CD4-positive, CD25-positive, alpha-beta regulatory T cell (primary cell): ENCODE data around the gene GPRIN1. TPM values are rescaled to one million over a fixed set of nuclear protein-coding genes. Genes with fewer than 3 reads are reported as not detected.

Source experiments
- ATAC-seq, 2 donors: fragments of 150-1000 bp; cut with Tn5 transposase; one replicate each; pipeline ENCODE4 v1.10.0; 2021; ENCODE audit warnings: low read depth in 2 of 2, moderate number of reproducible peaks in 2 of 2, moderate library complexity in 1 of 2
- DNase-seq, 3 donors: peaks; one replicate each; pipeline versions ENCODE4 v3.0.0 to v3.0.0-alpha.2; 2012 to 2022; ENCODE audit warnings: mixed read lengths in 1 of 3
- H3K27ac ChIP-seq: one replicate; pipeline ENCODE4 v1.7.0; 2013; ENCODE audit warnings: mild to moderate bottlenecking, low read length; ENCODE audit not compliant: insufficient read depth, poor library complexity, severe bottlenecking
- H3K27me3 ChIP-seq: one replicate; pipeline ENCODE4 v1.7.0; 2013; ENCODE audit warnings: low read length; ENCODE audit not compliant: control insufficient read depth, insufficient read depth
- H3K36me3 ChIP-seq: one replicate; pipeline ENCODE4 v1.7.0; 2013; ENCODE audit warnings: mild to moderate bottlenecking, low read length, moderate library complexity; ENCODE audit not compliant: control insufficient read depth, insufficient read depth
- H3K4me1 ChIP-seq: 2 replicates; pipeline ENCODE4 v1.7.0; 2013; ENCODE audit warnings: mild to moderate bottlenecking, low read length; ENCODE audit not compliant: insufficient read depth, control insufficient read depth, poor library complexity, severe bottlenecking
- H3K4me3 ChIP-seq: one replicate; pipeline ENCODE4 v1.7.0; 2013; ENCODE audit warnings: low read depth, mild to moderate bottlenecking, low read length, moderate library complexity
- H3K9me3 ChIP-seq, 2 experiments: 1 replicate in 1 of 2; 2 replicates in 1 of 2; pipeline ENCODE4 v1.7.0; 2013; ENCODE audit warnings: low read length in 2 of 2, mild to moderate bottlenecking in 1 of 2, moderate library complexity in 1 of 2; ENCODE audit not compliant: control insufficient read depth in 2 of 2
- H3K27ac Mint-ChIP-seq, 3 donors: one replicate each; pipeline ENCODE4 v1.8.0; 2020 to 2022; ENCODE audit warnings: mild to moderate bottlenecking in 3 of 3, mixed read lengths in 3 of 3, moderate library complexity in 2 of 3
- H3K27me3 Mint-ChIP-seq: one replicate; pipeline ENCODE4 v1.8.0; 2022; ENCODE audit warnings: mild to moderate bottlenecking, mixed read lengths
- H3K36me3 Mint-ChIP-seq: one replicate; pipeline ENCODE4 v1.8.0; 2020; ENCODE audit warnings: mixed read lengths
- H3K4me1 Mint-ChIP-seq, 4 donors: one replicate each; pipeline ENCODE4 v1.8.0; 2020 to 2022; ENCODE audit warnings: mixed read lengths in 4 of 4, mild to moderate bottlenecking in 1 of 4
- H3K4me3 Mint-ChIP-seq, 4 donors: one replicate each; pipeline ENCODE4 v1.8.0; 2020 to 2022; ENCODE audit warnings: mild to moderate bottlenecking in 4 of 4, mixed read lengths in 4 of 4, moderate library complexity in 3 of 4
- H3K9me3 Mint-ChIP-seq, 7 donors: one replicate each; pipeline ENCODE4 v1.8.0; 2020 to 2022; ENCODE audit warnings: mixed read lengths in 7 of 7, mild to moderate bottlenecking in 3 of 7, moderate library complexity in 2 of 7
- polyA plus RNA-seq, 4 donors: library from polyadenylated mRNA; unstranded; fragments of 300-500 nt; fragmentation: Illumina TruSeq; gene quantifications; one replicate each; pipeline ENCODE4 v1.2.3, GENCODE V29; 2021
- total RNA-seq: library from RNA; stranded (reverse); gene quantifications from one replicate; pipeline ENCODE4 v1.2.3, GENCODE V29; 2022

The GPRIN1 gene
- total and polyA plus RNA-seq, 5 donors from 2014 or later, result 0.24 to 1.9 (median 0.71) TPM

- no peaks in the 10 kb centered on the region for H3K36me3 Mint-ChIP-seq
- H3K27me3 Mint-ChIP-seq, result peaks cover 15% of the 10 kb centered on the region
- no peaks in the 10 kb centered on the region for H3K36me3 ChIP-seq
- no peak for ATAC-seq
- H3K9me3 Mint-ChIP-seq, result peaks cover 0 to 2% (median 0%) of the 10 kb centered on the region in 7 donors
- H3K9me3 ChIP-seq, result no peaks in the 10 kb centered on the region
- H3K27ac Mint-ChIP-seq, result no peak overlapping the region
- no peak for DNase-seq
- H3K4me1 Mint-ChIP-seq, result peaks cover 4 to 28% (median 11%) of the 10 kb centered on the region in 4 donors
- no peak overlapping the region for H3K4me3 Mint-ChIP-seq
- no peaks in the 10 kb centered on the region for H3K27me3 ChIP-seq
- peaks cover 5% of the 10 kb centered on the region for H3K4me1 ChIP-seq
- no peak overlapping the region for H3K27ac ChIP-seq
- H3K4me3 ChIP-seq, result no peak overlapping the region
Observed at GRCh38 chr5:176564002-176564401, 46.0 kb downstream of the GPRIN1 start.

- Mint-ChIP-seq H3K4me3 (no peak overlapping the region), H3K36me3 (no peaks in the 10 kb centered on the region), H3K27ac (peak overlapping the region in 1 of 3 donors; percentile 86), H3K9me3 (no peaks in the 10 kb centered on the region), H3K4me1 (peaks cover 4 to 37% (median 13%) of the 10 kb centered on the region in 4 donors), H3K27me3 (peaks cover 15% of the 10 kb centered on the region)
- no peaks in the 10 kb centered on the region for H3K27me3 ChIP-seq
- no peaks in the 10 kb centered on the region for H3K9me3 ChIP-seq
- no peak overlapping the region for H3K27ac ChIP-seq
- no peak for ATAC-seq
- DNase-seq, result no peak
- no peaks in the 10 kb centered on the region for H3K36me3 ChIP-seq
- no peak overlapping the region for H3K4me3 ChIP-seq
- peaks cover 5% of the 10 kb centered on the region for H3K4me1 ChIP-seq
Observed at GRCh38 chr5:176562189-176562588, 47.8 kb downstream of the GPRIN1 start.

GRCh38 chr5:176561259-176561658 is 48.7 kb downstream of the GPRIN1 start:
- Mint-ChIP-seq H3K9me3 (no peaks in the 10 kb centered on the region), H3K27me3 (peaks cover 15% of the 10 kb centered on the region), H3K4me3 (no peak overlapping the region), H3K27ac (peak overlapping the region in 1 of 3 donors; percentile 42), H3K4me1 (peaks cover 4 to 40% (median 14%) of the 10 kb centered on the region in 4 donors), H3K36me3 (no peaks in the 10 kb centered on the region)
- H3K27me3 ChIP-seq, result no peaks in the 10 kb centered on the region
- H3K4me3 ChIP-seq, result no peak overlapping the region
- no peaks in the 10 kb centered on the region for H3K36me3 ChIP-seq
- no peaks in the 10 kb centered on the region for H3K9me3 ChIP-seq
- H3K27ac ChIP-seq, result no peak overlapping the region
- ATAC-seq, result no peak
- no peak for DNase-seq
- H3K4me1 ChIP-seq, result peaks cover 5% of the 10 kb centered on the region

GRCh38 chr5:176560364-176560763 is 49.6 kb downstream of the GPRIN1 start:
- no peaks in the 10 kb centered on the region for H3K36me3 Mint-ChIP-seq
- H3K27ac Mint-ChIP-seq, result peak overlapping the region in 1 of 3 donors; percentile 23
- no peaks in the 10 kb centered on the region for H3K27me3 ChIP-seq
- H3K9me3 Mint-ChIP-seq, result no peaks in the 10 kb centered on the region
- peaks cover 10% of the 10 kb centered on the region for H3K27me3 Mint-ChIP-seq
- DNase-seq (peak in 1 of 3 donors; percentile 39), ATAC-seq (no peak)
- peaks cover 14% of the 10 kb centered on the region for H3K4me1 ChIP-seq
- H3K4me3 Mint-ChIP-seq, result no peak overlapping the region
- no peak overlapping the region for H3K4me3 ChIP-seq
- H3K4me1 Mint-ChIP-seq, result peaks cover 0 to 49% (median 18%) of the 10 kb centered on the region in 4 donors
- no peak overlapping the region for H3K27ac ChIP-seq
- H3K9me3 ChIP-seq, result no peaks in the 10 kb centered on the region
- no peaks in the 10 kb centered on the region for H3K36me3 ChIP-seq

GRCh38 chr5:176559683-176560082 is 50.3 kb downstream of the GPRIN1 start:
- DNase-seq (peak in 2 of 3 donors; percentile 43 to 64), ATAC-seq (peak; percentile 5 to 52)
- H3K4me1 Mint-ChIP-seq, result peaks cover 0 to 56% (median 24%) of the 10 kb centered on the region in 4 donors
- peak overlapping the region in 2 of 4 donors; percentile 3 to 29 for H3K4me3 Mint-ChIP-seq
- peak overlapping the region; percentile 48 to 88 (median 82) for H3K27ac Mint-ChIP-seq
- H3K9me3 ChIP-seq, result no peaks in the 10 kb centered on the region
- H3K36me3 Mint-ChIP-seq, result no peaks in the 10 kb centered on the region
- H3K36me3 ChIP-seq, result no peaks in the 10 kb centered on the region
- peaks cover 18% of the 10 kb centered on the region for H3K4me1 ChIP-seq
- H3K27me3 Mint-ChIP-seq, result peaks cover 10% of the 10 kb centered on the region
- H3K27ac ChIP-seq, result no peak overlapping the region
- H3K4me3 ChIP-seq, result no peak overlapping the region
- no peaks in the 10 kb centered on the region for H3K27me3 ChIP-seq
- H3K9me3 Mint-ChIP-seq, result no peaks in the 10 kb centered on the region

GRCh38 chr5:176557846-176558245 is 52.1 kb downstream of the GPRIN1 start:
- H3K9me3 ChIP-seq, result no peaks in the 10 kb centered on the region
- Mint-ChIP-seq H3K27ac (peak overlapping the region in 1 of 3 donors; percentile 51), H3K36me3 (no peaks in the 10 kb centered on the region), H3K27me3 (peaks cover 4% of the 10 kb centered on the region), H3K4me1 (peaks cover 0 to 75% (median 25%) of the 10 kb centered on the region in 4 donors), H3K9me3 (peaks cover 0 to 2% (median 0%) of the 10 kb centered on the region in 7 donors), H3K4me3 (no peak overlapping the region)
- no peaks in the 10 kb centered on the region for H3K36me3 ChIP-seq
- DNase-seq, result no peak
- H3K27me3 ChIP-seq, result no peaks in the 10 kb centered on the region
- no peak overlapping the region for H3K27ac ChIP-seq
- H3K4me3 ChIP-seq, result no peak overlapping the region
- peaks cover 27% of the 10 kb centered on the region for H3K4me1 ChIP-seq
- no peak for ATAC-seq

- Mint-ChIP-seq H3K9me3 (peaks cover 0 to 2% (median 0%) of the 10 kb centered on the region in 7 donors), H3K27ac (peak overlapping the region; percentile 47 to 94 (median 90)), H3K27me3 (peaks cover 4% of the 10 kb centered on the region), H3K36me3 (no peaks in the 10 kb centered on the region), H3K4me1 (peaks cover 0 to 65% (median 16%) of the 10 kb centered on the region in 4 donors), H3K4me3 (peak overlapping the region in 2 of 4 donors; percentile 38 to 54)
- ATAC-seq (no peak), DNase-seq (no peak)
- Histone ChIP-seq H3K4me1 (peaks cover 22% of the 10 kb centered on the region), H3K27ac (no peak overlapping the region), H3K27me3 (no peaks in the 10 kb centered on the region), H3K9me3 (no peaks in the 10 kb centered on the region), H3K36me3 (no peaks in the 10 kb centered on the region), H3K4me3 (no peak overlapping the region)
Observed at GRCh38 chr5:176553260-176554085, 56.5 kb downstream of the GPRIN1 start.
